ENCODE data around the gene CTNNA1. TPM values are rescaled to one million over a fixed set of nuclear protein-coding genes. Genes with fewer than 3 reads are reported as not detected.

CTNNA1 gene
- total RNA-seq, 1 donor from 2014 or later, result 331 TPM

DNA sequence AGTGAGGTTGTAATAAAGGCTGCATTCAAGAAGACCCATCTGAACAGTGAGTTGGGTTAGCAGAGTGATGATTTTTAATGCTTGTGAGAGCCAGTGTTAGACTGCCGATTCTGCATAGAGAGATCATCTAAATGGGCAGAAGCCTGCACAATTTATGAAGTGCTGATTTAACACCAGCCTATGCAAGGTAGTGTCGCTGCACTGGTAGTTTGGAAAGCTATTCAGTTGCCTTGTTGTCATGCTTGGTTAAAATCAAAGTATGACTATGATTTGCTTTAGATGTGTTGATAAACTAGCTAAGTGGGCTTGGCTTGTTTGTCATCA lies 122.3 kb downstream of the CTNNA1 start:
- no peak for DNase-seq (ENCODE audit: low read depth)
- no peak overlapping the region for H3K4me3 ChIP-seq (ENCODE audit: low read depth, low read length)
- TF ChIP-seq, protein P1, sequence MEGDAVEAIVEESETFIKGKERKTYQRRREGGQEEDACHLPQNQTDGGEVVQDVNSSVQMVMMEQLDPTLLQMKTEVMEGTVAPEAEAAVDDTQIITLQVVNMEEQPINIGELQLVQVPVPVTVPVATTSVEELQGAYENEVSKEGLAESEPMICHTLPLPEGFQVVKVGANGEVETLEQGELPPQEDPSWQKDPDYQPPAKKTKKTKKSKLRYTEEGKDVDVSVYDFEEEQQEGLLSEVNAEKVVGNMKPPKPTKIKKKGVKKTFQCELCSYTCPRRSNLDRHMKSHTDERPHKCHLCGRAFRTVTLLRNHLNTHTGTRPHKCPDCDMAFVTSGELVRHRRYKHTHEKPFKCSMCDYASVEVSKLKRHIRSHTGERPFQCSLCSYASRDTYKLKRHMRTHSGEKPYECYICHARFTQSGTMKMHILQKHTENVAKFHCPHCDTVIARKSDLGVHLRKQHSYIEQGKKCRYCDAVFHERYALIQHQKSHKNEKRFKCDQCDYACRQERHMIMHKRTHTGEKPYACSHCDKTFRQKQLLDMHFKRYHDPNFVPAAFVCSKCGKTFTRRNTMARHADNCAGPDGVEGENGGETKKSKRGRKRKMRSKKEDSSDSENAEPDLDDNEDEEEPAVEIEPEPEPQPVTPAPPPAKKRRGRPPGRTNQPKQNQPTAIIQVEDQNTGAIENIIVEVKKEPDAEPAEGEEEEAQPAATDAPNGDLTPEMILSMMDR (conservative IDR thresholded peaks at IDR 0.05; ENCODE audit: low read depth, low read length), result no peak

DNA sequence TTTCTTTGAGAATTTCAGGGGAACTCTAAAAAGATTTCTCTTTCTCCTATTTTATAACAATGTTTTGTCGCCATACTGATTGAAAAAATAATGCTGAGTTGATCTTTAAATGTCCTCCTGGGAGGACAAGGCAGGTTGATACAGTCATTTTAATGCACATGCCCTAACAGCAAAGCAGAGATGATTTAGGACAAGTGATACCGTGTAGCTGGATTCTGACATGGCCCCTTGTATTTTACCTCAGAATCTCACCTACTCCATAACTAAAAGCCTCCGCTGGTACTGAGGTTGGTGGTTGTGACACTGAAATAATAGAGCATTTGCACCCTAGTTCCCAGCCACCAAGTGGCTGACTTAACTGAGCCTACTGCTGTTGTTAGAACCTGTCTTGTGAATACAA lies 122.7 kb downstream of the CTNNA1 start:
- H3K4me3 ChIP-seq (ENCODE audit: low read depth, low read length), result no peak overlapping the region
- DNase-seq (ENCODE audit: low read depth), result no peak
- TF ChIP-seq, protein P1 (conservative IDR thresholded peaks at IDR 0.05; ENCODE audit: low read depth, low read length), result no peak

DNA sequence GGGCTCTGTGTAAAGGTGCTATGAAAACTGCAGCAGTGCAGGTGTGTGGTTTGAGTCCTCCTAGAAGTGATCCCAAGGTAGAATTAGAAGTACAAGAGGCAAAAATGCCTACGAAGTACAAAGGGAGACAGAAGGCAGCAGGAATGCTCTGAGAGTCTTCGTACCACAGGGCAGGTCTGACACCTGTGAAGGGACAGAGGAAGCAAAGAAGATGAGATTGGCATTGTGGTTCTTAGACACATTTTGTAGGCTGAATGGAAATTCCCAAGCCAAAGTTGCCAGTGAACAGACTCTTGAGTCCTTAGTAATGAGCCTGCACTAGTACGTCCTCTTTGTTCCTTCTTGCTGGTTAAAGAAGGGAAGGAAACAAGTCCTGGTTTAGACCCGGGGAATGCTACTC lies 123.6 kb downstream of the CTNNA1 start:
- TF ChIP-seq, protein P1 (conservative IDR thresholded peaks at IDR 0.05; ENCODE audit: low read depth, low read length), result no peak
- H3K4me3 ChIP-seq (ENCODE audit: low read depth, low read length), result no peak overlapping the region
- DNase-seq (ENCODE audit: low read depth), result no peak

DNA sequence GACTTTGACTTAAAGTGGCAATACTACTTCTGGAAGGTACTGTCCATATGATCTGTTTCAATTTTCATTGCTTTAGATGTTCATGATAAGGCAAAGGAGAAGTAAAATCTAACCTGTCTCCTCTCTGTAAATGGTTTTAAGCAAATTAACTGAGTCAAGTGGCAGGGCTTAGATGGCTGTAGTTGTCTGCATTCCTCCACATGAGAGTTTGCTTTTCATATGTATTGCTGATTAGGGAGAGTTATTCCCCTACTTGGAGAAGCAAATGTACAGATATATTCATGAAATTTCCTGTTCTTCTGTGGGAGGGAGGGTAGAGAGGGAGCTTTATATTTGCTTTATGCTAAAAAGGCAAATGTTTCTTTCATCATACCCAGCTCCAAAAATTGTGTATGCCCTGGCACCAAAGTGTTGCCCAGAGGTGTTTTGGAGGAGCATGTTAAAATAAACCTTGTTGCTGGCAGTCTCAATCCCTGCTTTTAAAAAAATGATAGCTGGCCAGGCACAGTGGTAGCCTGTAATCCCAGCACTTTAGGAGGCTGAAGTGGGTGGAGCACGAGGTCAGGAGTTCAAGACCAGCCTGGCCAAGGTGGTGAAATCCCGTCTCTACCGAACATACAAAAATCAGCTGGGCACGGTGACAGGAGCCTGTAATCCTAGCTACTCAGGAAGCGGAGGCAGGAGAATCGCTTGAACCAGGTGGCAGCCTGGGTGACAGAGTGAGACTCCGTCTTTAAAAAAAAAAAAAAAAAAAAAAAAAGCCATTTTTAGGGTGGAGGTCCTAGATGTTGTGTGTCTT lies 125.4 kb downstream of the CTNNA1 start:
- no peak overlapping the region for H3K4me3 ChIP-seq (ENCODE audit: low read depth, low read length)
- DNase-seq (ENCODE audit: low read depth), result no peak
- TF ChIP-seq, protein P1 (conservative IDR thresholded peaks at IDR 0.05; ENCODE audit: low read depth, low read length), result no peak

DNA sequence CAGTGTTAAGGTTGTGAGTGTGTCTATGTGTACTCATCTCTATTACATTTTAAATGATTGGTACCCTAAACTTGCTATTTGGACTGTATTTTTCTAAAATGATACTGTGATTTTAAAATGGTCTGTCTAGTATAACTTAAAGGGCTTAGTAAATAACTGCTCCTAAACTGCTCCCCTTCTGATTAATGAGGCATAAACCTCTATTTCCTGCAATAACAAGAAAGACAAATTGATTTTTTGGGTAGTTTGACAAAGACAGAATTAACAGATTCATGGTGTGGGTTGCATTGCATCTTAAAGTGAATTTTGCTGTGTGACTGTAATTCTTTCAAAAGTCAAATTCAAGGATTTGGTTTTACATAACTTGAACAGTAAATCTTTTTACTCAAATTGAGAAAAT lies 130.0 kb downstream of the CTNNA1 start:
- H3K4me3 ChIP-seq (ENCODE audit: low read depth, low read length), result no peak overlapping the region
- TF ChIP-seq, protein P1 (conservative IDR thresholded peaks at IDR 0.05; ENCODE audit: low read depth, low read length), result no peak
- DNase-seq (ENCODE audit: low read depth), result no peak

DNA sequence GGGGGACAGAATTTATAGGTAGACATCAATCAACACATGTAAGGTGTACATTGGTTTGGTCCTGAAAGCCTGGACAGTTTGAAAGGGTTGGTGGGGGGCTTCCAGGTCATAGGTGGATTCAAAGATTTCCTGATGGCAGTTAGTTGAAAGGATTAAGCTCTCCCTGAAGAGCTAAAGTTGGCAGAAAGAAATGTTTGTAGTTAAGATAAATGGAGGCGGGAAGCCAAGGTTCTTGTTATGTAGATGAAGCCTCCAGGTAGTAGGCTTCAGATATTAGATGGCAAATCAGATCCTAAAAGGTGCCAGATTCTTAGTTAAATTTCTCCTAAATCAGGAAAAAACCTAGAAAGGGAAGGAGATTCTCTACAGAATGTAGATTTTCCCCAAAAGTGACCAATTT lies 130.9 kb downstream of the CTNNA1 start:
- TF ChIP-seq, protein P1 (conservative IDR thresholded peaks at IDR 0.05; ENCODE audit: low read depth, low read length), result no peak
- H3K4me3 ChIP-seq (ENCODE audit: low read depth, low read length), result no peak overlapping the region
- no peak for DNase-seq (ENCODE audit: low read depth)

DNA sequence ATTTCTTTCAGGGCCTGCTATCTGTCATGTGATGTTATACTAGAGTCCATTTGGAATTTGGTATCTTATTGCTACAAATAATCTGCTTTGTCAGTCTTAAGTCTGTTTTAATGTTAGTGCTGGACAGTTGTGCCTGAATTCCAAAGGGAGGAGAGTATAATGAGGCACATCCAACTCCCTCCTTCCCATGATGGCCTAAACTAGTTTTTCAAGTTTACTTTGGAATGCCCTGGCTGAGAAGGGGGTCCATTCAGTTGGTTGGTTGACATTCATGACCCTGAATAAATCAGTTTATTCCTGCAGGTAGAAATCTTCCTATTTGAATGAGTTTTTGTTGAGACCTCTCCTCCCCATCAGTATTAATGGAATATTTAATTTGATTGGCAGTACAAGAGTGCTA lies 131.3 kb downstream of the CTNNA1 start:
- TF ChIP-seq, protein P1 (conservative IDR thresholded peaks at IDR 0.05; ENCODE audit: low read depth, low read length), result no peak
- no peak overlapping the region for H3K4me3 ChIP-seq (ENCODE audit: low read depth, low read length)

More for the DNA sequence above, 131.3 kb downstream of the CTNNA1 start:
- DNase-seq (ENCODE audit: low read depth), result no peak

All from epithelial cell of proximal tubule (primary cell).